HepG2 (cell line): ENCODE data around the gene SYTL3. TPM values are rescaled to one million over a fixed set of nuclear protein-coding genes. Genes with fewer than 3 reads are reported as not detected.

Experiments
- BCL6 ChIP-seq: IDR thresholded peaks from 2 replicates; pipeline ENCODE4 v1.6.1; 2016; ENCODE audit warnings: missing genetic modification reagents, missing compliant biosample characterization
- BORCS8-MEF2B ChIP-seq: sonication (generic); formaldehyde crosslinking; IDR thresholded peaks from 2 replicates; pipeline ENCODE4 v1.8.0; 2022; ENCODE audit warnings: mild to moderate bottlenecking, missing genetic modification reagents
- ELF3 ChIP-seq: IDR thresholded peaks from 2 replicates; pipeline ENCODE4 v1.6.1; 2016; ENCODE audit warnings: missing genetic modification reagents, missing compliant biosample characterization
- FOSL2 ChIP-seq: sonication (generic); formaldehyde crosslinking; IDR thresholded peaks from 2 replicates; pipeline ENCODE4 v1.4.0; 2020; ENCODE audit warnings: missing genetic modification reagents
- FOXO1 ChIP-seq: sonication (generic); formaldehyde crosslinking; IDR thresholded peaks from 2 replicates; pipeline ENCODE4 v1.4.0; 2020; ENCODE audit warnings: missing genetic modification reagents
- HNF4A ChIP-seq: sonication (generic); formaldehyde crosslinking; IDR thresholded peaks from 2 replicates; pipeline ENCODE4 v1.4.0; 2020; ENCODE audit warnings: missing genetic modification reagents
- NBN ChIP-seq: fragments of 450-650 bp; conservative IDR thresholded peaks from 2 replicates; pipeline ENCODE4 v1.6.1; 2017
- NONO ChIP-seq, 2 experiments: fragments of 450-650 bp in 1 of 2; sonication (generic) in 1 of 2; formaldehyde crosslinking in 1 of 2; IDR thresholded peaks in 1 of 2; conservative IDR thresholded peaks in 1 of 2; 2 replicates each; pipeline versions ENCODE4 v1.6.1 to v1.8.0; 2017 to 2022; ENCODE audit warnings: mild to moderate bottlenecking in 1 of 2, missing genetic modification reagents in 1 of 2, moderate library complexity in 1 of 2
- NR2F6 ChIP-seq, 2 experiments: IDR thresholded peaks; 2 replicates each; pipeline ENCODE4 v1.6.1; 2016; ENCODE audit warnings: antibody characterized with exemption in 1 of 2, mild to moderate bottlenecking in 1 of 2
- PAF1 ChIP-seq: IDR thresholded peaks from 2 replicates; pipeline ENCODE4 v1.6.1; 2016; ENCODE audit warnings: missing genetic modification reagents, missing compliant biosample characterization
- SKI ChIP-seq: fragments of 450-650 bp; IDR thresholded peaks from one replicate; pipeline ENCODE4 v1.6.1; 2018; ENCODE audit warnings: mild to moderate bottlenecking; ENCODE audit not compliant: partially characterized antibody
- SP5 ChIP-seq: IDR thresholded peaks from 2 replicates; pipeline ENCODE4 v1.6.1; 2016; ENCODE audit warnings: low read depth, borderline replicate concordance
- THYN1 ChIP-seq: sonication (generic); formaldehyde crosslinking; IDR thresholded peaks from 2 replicates; pipeline ENCODE4 v1.8.1; 2023; ENCODE audit warnings: low read depth, mild to moderate bottlenecking, moderate library complexity, missing genetic modification reagents, borderline replicate concordance
- ZFP1 ChIP-seq: IDR thresholded peaks from 2 replicates; pipeline ENCODE4 v1.6.1; 2016
- ZNF225 ChIP-seq: sonication (generic); formaldehyde crosslinking; IDR thresholded peaks from 2 replicates; pipeline ENCODE4 v1.4.0; 2020; ENCODE audit warnings: mild to moderate bottlenecking, missing genetic modification reagents
- ZNF260 ChIP-seq: sonication (generic); formaldehyde crosslinking; IDR thresholded peaks from 2 replicates; pipeline ENCODE4 v1.4.0; 2020; ENCODE audit warnings: missing genetic modification reagents, low read depth, mild to moderate bottlenecking, borderline replicate concordance
- ZNF317 ChIP-seq: sonication (generic); formaldehyde crosslinking; IDR thresholded peaks from 2 replicates; pipeline ENCODE4 v1.5.0; 2020; ENCODE audit warnings: mild to moderate bottlenecking, missing genetic modification reagents
- ZNF614 ChIP-seq: IDR thresholded peaks from 2 replicates; pipeline ENCODE4 v1.6.1; 2018; ENCODE audit warnings: missing biosample characterization, missing genetic modification reagents, inconsistent platforms, borderline replicate concordance
- polyA plus RNA-seq, 8 experiments: library from polyadenylated mRNA; depleted of rRNA in 3 of 8; stranded (reverse) in 7 of 8; unstranded in 1 of 8; fragments of >200 nt; fragmentation: Illumina TruSeq in 4 of 8; extraction: Trizol in 4 of 8; gene quantifications; 2 replicates each; pipeline versions ENCODE4 v1.2.1 to v1.2.3, GENCODE V29; 2011 to 2016; ENCODE audit warnings: low read depth in 4 of 8, missing spikeins in 1 of 8, mixed read lengths in 1 of 8; ENCODE audit not compliant: insufficient read depth in 1 of 8
- total RNA-seq, 5 experiments: library from RNA; depleted of rRNA; stranded (reverse); fragments of >200 nt; fragmentation: Illumina TruSeq; extraction: Trizol; gene quantifications; 2 replicates each; pipeline ENCODE4 v1.2.3, GENCODE V29; 2016; ENCODE audit warnings: low read depth in 1 of 5
- TF ChIP-seq, protein P1 (sequence below): sonication (generic); formaldehyde crosslinking; IDR thresholded peaks from 2 replicates; pipeline ENCODE4 v1.4.0; 2020; ENCODE audit warnings: missing genetic modification reagents
- TF ChIP-seq, protein P2 (sequence below): sonication (generic); IDR thresholded peaks from 2 replicates; pipeline ENCODE4 v1.6.1; 2016; ENCODE audit warnings: low read depth, borderline replicate concordance
- TF ChIP-seq, protein P3 (sequence below): sonication (generic); formaldehyde crosslinking; conservative IDR thresholded peaks from 2 replicates; pipeline ENCODE4 v1.8.1; 2023; ENCODE audit warnings: missing genetic modification reagents
- TF ChIP-seq, protein P4 (sequence below), 2 experiments: sonication (generic) in 1 of 2; formaldehyde crosslinking in 1 of 2; IDR thresholded peaks; 2 replicates each; pipeline versions ENCODE4 v1.4.0 to v1.6.1; 2016 to 2020; ENCODE audit warnings: borderline replicate concordance in 1 of 2, low read depth in 1 of 2, mild to moderate bottlenecking in 1 of 2, missing genetic modification reagents in 1 of 2

SYTL3 gene
- total and polyA plus RNA-seq, 2 of the 13 experiments (the other 11 are each of a cell fraction or from before 2014, with no cell fraction given): 0.11 to 0.28 TPM

DNA sequence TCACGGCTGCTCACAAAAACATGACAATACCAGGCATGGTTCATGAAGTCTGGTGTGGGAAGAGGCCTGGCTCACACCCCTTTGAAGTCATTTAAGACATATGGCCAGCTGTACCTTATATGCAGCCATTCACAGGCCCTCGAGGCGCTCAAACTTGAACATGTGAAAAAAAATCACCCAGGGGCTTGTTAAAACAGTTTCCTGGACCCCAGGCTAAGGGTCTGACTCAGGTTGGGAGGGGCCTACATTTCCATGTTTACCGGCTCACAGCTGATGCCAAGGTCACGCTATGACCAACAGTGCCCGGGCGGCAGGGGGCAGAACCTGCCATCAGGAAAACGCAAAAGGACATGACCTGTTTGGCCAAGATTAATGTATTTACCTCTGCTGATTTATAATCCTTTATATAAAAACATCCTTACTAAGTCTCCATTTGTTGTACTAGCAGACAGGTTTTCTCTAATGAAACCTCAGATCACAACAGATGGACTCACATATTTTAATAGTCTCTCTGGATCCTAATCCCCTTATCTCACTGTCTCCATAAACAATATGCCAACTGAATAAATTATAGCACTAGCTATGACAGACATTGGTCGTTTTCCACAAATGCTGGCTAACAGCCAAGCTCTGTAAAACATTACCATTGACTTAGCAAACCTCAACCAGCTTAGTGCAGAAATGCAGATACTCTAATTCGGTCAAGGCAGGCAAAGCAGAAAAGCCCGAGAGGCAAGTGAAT lies 149.4 kb downstream of the SYTL3 start (continued):
- TF ChIP-seq NONO (IDR thresholded peaks at IDR 0.05): no peak
- peak; percentile 59 for TF ChIP-seq NONO (CRISPR knock-in tag; conservative IDR thresholded peaks at IDR 0.05)
- no peak for TF ChIP-seq ZNF260 (CRISPR knock-in tag)
- TF ChIP-seq, protein P1, sequence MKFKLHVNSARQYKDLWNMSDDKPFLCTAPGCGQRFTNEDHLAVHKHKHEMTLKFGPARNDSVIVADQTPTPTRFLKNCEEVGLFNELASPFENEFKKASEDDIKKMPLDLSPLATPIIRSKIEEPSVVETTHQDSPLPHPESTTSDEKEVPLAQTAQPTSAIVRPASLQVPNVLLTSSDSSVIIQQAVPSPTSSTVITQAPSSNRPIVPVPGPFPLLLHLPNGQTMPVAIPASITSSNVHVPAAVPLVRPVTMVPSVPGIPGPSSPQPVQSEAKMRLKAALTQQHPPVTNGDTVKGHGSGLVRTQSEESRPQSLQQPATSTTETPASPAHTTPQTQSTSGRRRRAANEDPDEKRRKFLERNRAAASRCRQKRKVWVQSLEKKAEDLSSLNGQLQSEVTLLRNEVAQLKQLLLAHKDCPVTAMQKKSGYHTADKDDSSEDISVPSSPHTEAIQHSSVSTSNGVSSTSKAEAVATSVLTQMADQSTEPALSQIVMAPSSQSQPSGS (CRISPR knock-in tag): 0 out of 2 replicates have a peak, but pooled peaks have one; percentile 26
- peak; percentile 96 for TF ChIP-seq FOXO1 (CRISPR knock-in tag)
- TF ChIP-seq, protein P2, sequence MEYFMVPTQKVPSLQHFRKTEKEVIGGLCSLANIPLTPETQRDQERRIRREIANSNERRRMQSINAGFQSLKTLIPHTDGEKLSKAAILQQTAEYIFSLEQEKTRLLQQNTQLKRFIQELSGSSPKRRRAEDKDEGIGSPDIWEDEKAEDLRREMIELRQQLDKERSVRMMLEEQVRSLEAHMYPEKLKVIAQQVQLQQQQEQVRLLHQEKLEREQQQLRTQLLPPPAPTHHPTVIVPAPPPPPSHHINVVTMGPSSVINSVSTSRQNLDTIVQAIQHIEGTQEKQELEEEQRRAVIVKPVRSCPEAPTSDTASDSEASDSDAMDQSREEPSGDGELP: peak; percentile 100
- no peak for TF ChIP-seq ZNF225 (CRISPR knock-in tag)
- no peak for TF ChIP-seq BORCS8-MEF2B (CRISPR knock-in tag)
- TF ChIP-seq BCL6 (CRISPR knock-in tag): peak; percentile 12; the same call in 1 of the 2 replicates
- TF ChIP-seq PAF1 (CRISPR knock-in tag): no peak
- TF ChIP-seq ZNF317 (CRISPR knock-in tag): 0 out of 2 replicates have a peak, but pooled peaks have one; percentile 57
- TF ChIP-seq, protein P3, sequence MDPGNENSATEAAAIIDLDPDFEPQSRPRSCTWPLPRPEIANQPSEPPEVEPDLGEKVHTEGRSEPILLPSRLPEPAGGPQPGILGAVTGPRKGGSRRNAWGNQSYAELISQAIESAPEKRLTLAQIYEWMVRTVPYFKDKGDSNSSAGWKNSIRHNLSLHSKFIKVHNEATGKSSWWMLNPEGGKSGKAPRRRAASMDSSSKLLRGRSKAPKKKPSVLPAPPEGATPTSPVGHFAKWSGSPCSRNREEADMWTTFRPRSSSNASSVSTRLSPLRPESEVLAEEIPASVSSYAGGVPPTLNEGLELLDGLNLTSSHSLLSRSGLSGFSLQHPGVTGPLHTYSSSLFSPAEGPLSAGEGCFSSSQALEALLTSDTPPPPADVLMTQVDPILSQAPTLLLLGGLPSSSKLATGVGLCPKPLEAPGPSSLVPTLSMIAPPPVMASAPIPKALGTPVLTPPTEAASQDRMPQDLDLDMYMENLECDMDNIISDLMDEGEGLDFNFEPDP (CRISPR knock-in tag): 0 out of 2 replicates have a peak, but pooled peaks have one; percentile 73
- TF ChIP-seq ELF3 (CRISPR knock-in tag): peak; percentile 52; the same call in 1 of the 2 replicates
- TF ChIP-seq HNF4A (CRISPR knock-in tag): peak; percentile 74
- TF ChIP-seq, protein P4, sequence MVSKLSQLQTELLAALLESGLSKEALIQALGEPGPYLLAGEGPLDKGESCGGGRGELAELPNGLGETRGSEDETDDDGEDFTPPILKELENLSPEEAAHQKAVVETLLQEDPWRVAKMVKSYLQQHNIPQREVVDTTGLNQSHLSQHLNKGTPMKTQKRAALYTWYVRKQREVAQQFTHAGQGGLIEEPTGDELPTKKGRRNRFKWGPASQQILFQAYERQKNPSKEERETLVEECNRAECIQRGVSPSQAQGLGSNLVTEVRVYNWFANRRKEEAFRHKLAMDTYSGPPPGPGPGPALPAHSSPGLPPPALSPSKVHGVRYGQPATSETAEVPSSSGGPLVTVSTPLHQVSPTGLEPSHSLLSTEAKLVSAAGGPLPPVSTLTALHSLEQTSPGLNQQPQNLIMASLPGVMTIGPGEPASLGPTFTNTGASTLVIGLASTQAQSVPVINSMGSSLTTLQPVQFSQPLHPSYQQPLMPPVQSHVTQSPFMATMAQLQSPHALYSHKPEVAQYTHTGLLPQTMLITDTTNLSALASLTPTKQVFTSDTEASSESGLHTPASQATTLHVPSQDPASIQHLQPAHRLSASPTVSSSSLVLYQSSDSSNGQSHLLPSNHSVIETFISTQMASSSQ (IDR thresholded peaks at IDR 0.05; ENCODE audit: low read depth): peak; percentile 51; the same call in 1 of the 2 replicates
- TF ChIP-seq, protein P4 (CRISPR knock-in tag; IDR thresholded peaks at IDR 0.05; ENCODE audit: borderline replicate concordance): no peak
- no peak for TF ChIP-seq NBN
- TF ChIP-seq FOSL2: peak; percentile 80
- TF ChIP-seq NR2F6 (IDR thresholded peaks at IDR 0.05): peak; percentile 66
- TF ChIP-seq NR2F6 (CRISPR knock-in tag; IDR thresholded peaks at IDR 0.05): peak; percentile 72
- peak; percentile 64 for TF ChIP-seq SP5 (CRISPR knock-in tag)
- peak; percentile 43 for TF ChIP-seq SKI
- TF ChIP-seq ZFP1 (CRISPR knock-in tag): peak; percentile 75; the same call in 1 of the 2 replicates
- peak; percentile 54; the same call in 1 of the 2 replicates for TF ChIP-seq ZNF614
- 0 out of 2 replicates have a peak, but pooled peaks have one; percentile 61 for TF ChIP-seq THYN1 (CRISPR knock-in tag)
